ENCODE measurements around the gene PTPRE.

PTPRE gene, protein sequence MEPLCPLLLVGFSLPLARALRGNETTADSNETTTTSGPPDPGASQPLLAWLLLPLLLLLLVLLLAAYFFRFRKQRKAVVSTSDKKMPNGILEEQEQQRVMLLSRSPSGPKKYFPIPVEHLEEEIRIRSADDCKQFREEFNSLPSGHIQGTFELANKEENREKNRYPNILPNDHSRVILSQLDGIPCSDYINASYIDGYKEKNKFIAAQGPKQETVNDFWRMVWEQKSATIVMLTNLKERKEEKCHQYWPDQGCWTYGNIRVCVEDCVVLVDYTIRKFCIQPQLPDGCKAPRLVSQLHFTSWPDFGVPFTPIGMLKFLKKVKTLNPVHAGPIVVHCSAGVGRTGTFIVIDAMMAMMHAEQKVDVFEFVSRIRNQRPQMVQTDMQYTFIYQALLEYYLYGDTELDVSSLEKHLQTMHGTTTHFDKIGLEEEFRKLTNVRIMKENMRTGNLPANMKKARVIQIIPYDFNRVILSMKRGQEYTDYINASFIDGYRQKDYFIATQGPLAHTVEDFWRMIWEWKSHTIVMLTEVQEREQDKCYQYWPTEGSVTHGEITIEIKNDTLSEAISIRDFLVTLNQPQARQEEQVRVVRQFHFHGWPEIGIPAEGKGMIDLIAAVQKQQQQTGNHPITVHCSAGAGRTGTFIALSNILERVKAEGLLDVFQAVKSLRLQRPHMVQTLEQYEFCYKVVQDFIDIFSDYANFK

GRCh38 chr10:127906548-127907377 is at the start of gene PTPRE:
Gene PTPRE, plus strand, starts transcription at chr10:127907103. Its CDS starts 133,779 bp downstream, at chr10:128040882.
- DNase-seq (ENCODE audit: low read depth in 2 of 2), result peak; percentile 8 to 66

- no peak for DNase-seq (ENCODE audit: low read depth in 2 of 2)
Measured at GRCh38 chr10:127860592-127860991, 46.3 kb upstream of the PTPRE start.

GRCh38 chr10:127863231-127863825 is 43.6 kb upstream of the PTPRE start:
- DNase-seq (ENCODE audit: low read depth in 2 of 2), result no peak

GRCh38 chr10:127866276-127867013 is 40.5 kb upstream of the PTPRE start:
- no peak for DNase-seq (ENCODE audit: low read depth in 2 of 2)

GRCh38 chr10:127867805-127868204 is 39.1 kb upstream of the PTPRE start:
- no peak for DNase-seq (ENCODE audit: low read depth in 2 of 2)

DNA sequence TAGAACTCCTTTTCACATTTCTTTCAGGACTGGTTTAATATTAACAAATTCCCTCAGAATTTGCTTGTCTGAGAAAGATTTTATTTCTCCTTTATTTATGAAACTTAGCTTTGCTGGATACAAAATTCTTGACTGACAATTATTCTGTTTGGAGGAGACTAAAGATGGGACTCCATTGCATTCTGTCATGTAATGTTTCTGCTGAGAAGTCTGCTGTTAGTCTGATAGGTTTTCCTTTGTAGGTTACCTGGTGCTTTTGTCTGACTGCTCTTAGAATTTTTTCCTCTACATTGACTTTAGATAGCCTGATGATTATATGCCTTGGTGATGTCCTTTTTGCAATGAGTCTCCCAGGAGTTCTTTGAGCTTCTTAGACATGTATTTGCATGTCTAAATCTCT is 37.6 kb upstream of the PTPRE start:
- DNase-seq (ENCODE audit: low read depth in 2 of 2), result no peak

GRCh38 chr10:127871631-127872010 is 35.3 kb upstream of the PTPRE start:
- no peak for DNase-seq (ENCODE audit: low read depth in 2 of 2)

DNA sequence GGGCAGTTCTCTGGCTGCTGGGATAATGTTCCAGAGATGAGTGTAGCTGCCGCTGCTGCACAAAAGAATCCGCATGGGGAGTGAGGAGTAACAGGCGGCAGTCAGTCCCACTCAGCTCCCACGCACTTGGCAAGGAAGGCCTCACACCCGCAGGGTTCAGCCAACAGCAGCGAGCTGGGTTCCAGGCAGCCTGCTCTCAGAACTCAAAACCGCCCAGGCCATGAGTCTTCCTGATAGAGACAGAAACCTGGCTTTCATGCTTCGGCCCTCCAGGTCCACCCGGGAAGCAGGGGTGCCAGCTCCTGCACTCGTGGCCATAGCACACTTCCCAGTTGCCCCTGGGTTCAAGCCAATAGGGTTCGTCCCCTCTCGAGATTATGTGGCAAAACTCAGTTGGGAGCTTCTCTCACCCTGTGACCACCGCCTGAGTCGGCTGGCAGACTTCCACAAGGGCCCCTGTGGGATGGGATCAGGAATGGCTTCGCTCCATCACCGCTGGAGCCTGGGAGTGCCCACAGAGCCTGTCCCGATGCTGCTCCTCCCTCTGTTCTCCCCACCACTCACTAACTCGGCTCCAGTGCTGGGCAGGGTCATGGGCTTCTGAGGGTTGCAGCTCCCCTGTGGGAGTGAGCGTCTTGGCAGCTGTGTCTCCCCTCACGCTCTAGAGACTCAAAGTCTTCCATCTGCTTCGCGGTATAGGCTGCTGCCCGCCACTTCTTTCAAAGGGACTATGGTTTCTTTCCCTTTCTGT is 34.7 kb upstream of the PTPRE start:
- DNase-seq (ENCODE audit: low read depth in 2 of 2), result no peak

- DNase-seq (ENCODE audit: low read depth in 2 of 2), result no peak
Measured at GRCh38 chr10:127872871-127873600, 33.9 kb upstream of the PTPRE start.

- no peak for DNase-seq (ENCODE audit: low read depth in 2 of 2)
Measured at GRCh38 chr10:127873901-127874470, 32.9 kb upstream of the PTPRE start.

DNA sequence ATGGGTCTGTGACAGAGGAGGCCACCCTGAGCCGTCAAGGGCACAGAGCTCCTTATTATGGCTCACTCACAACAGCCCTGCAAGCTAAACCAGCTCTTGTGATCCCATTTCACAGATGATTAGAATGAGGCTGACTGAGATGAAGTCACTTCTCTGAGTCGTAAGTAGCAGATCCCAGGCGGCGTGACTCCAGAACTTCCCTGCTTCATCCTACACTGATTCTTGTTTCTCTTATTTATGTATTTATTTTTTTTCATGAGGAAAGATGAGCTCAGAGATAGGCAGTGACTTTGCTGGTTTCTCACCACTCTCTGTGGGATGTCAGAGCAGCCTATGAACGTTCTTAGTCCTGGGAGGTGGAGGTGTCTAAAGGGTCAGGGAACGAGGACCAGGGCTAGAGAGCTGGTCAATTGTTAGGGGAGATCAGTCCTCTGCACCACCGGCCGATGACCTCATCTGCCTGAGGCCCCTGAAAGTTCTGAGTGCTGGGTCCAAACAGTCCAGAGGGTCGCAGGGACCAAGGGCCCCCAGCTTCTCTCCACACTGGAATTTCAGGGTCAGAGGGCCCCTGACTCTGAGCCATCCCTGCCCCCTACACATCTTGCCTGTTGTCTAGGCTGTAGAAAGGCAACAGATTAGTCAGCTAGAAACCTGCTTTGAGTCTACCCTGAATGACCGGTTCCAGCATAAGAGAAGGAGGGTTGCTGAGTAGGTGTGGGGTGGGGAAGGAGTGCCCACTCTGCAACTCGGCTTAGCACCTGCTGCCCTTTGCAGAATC is 32.0 kb upstream of the PTPRE start:
- no peak for DNase-seq (ENCODE audit: low read depth in 2 of 2)

DNA sequence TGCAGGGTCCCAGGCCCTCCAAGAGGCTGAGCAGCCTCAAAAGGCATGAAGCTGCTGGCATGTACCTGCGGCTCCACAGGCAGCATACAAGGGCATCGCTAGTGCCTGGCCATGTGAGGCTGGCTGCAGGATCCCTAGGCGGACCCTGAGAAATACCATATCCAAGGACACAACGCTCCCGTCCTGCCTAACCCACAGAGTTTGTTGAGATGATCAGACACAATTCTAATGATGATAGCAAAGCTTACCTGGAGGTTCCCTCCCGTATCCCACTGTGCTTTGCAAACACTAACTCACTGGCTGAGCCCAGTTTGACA is 31.5 kb upstream of the PTPRE start:
- no peak for DNase-seq (ENCODE audit: low read depth in 2 of 2)

DNA sequence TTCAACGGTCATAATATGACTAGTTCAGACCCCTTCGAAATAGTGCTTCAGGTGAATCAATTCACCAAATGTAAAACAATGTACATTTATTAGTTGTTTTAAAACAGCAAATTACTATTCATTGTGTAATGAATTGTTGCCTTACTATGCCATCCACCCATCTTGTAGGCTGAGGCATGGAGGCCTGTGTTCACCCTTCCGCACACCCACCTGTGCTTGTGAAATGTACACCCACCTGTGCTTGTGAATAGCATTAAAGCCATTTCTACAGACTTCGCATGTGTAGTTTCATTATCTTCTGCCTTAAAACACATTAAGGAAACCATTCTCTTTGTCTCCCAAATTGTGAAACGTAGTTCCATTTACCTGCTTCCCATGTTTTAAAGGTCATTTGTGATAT is 31.0 kb upstream of the PTPRE start:
- no peak for DNase-seq (ENCODE audit: low read depth in 2 of 2)

GRCh38 chr10:127877116-127877515 is 29.8 kb upstream of the PTPRE start:
- no peak for DNase-seq (ENCODE audit: low read depth in 2 of 2)

- no peak for DNase-seq (ENCODE audit: low read depth in 2 of 2)
Measured at GRCh38 chr10:127877699-127878098, 29.2 kb upstream of the PTPRE start.

- DNase-seq (ENCODE audit: low read depth in 2 of 2), result no peak
Measured at GRCh38 chr10:127878475-127879055, 28.3 kb upstream of the PTPRE start.

DNA sequence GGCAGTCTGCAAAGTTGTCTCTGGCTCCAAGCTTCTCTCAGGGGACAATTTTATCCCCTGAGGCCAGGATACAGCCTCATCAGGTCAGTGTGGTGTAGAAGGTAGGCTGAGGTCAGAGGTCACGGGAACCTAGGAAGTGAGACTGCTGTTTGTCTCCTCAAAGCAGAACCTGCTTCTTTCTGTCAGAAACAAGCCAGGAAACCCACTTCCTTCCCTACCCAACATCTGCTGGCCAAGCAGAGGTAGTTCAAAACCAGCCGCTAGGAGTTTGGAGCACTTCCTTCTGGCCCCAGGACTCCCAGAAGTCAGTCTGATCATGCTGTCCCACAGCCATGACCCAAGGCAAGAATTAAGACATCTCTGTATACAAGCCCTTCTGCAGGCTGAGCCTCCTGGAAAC is 26.3 kb upstream of the PTPRE start:
- no peak for DNase-seq (ENCODE audit: low read depth in 2 of 2)

GRCh38 chr10:127881262-127881661 is 25.6 kb upstream of the PTPRE start:
- no peak for DNase-seq (ENCODE audit: low read depth in 2 of 2)

DNA sequence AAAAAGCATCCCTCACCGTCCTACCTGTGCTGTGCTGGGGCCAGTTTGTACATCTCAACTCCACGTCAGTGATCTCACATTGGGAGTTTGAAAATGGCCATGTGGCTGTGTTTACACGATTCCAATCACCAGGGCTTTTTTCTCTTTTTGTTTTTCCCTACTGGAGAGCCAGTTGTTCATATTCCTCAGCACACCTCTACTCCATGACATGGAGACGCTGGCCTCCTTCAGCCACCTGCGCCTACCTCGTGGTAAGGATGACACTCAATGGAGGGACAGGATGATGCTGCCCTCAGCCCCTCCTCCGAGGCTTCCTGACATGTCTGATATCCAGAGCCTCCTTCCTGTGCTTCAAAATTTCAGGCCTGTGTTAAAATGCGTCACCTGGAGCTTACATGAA is 24.5 kb upstream of the PTPRE start:
- no peak for DNase-seq (ENCODE audit: low read depth in 2 of 2)
